ENCODE measurements around the gene NDUFB5. TPM values are rescaled to one million over a fixed set of nuclear protein-coding genes. Genes with fewer than 3 reads are reported as not detected.

Gene NDUFB5
- total and polyA plus RNA-seq, 10 of the 15 experiments (the other 5 are each of a cell fraction or from before 2014, with no cell fraction given), result 82.0 to 320 (median 126) TPM

- no peak for TF ChIP-seq REST (IDR thresholded peaks at IDR 0.05; ENCODE audit: low read depth, low read length)
- TF ChIP-seq CHD4 (IDR thresholded peaks at IDR 0.05), result no peak
- no peak for TF ChIP-seq MEF2A (IDR thresholded peaks at IDR 0.05; ENCODE audit: insufficient read depth, low read depth, low read length)
These were observed 65.7 kb downstream of the NDUFB5 start (continued) for GRCh38 chr3:179670311-179670710.

DNA sequence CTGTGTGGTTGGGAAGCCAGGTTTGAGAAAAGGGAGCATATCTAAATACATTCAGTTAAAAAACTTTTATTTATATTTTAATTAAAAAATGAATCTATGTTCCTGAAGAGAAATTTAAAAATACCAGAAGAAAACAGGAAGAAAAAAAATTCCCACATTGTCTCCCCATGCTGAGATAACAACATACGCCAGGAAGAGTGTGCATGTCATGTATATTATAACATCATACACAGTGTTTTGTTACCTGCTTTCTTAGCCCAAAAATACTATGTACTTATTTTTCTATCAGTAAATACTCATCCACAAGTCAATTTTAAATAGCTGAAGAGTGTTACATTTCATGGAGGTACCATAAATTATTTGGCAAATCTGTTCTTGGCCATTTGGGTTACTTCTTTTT, 66.7 kb downstream of the NDUFB5 start:
- no peak overlapping the region for H3K9ac ChIP-seq (ENCODE audit: control insufficient read depth, insufficient read depth, low read length)
- no TSS peak for BruUV-seq (replicated peaks)
- ChIA-PET CTCF (interaction anchor here (0.9 kb wide), 1 partner anchor 24 kb away, joined by 3 read pairs; no protein-coding TSS in a partner anchor), POLR2A (no interaction called here), RAD21 (ENCODE audit: unreplicated experiment) (no interaction called here), SMC1A (ENCODE audit: uncharacterized antibody, unreplicated experiment) (interaction anchor here (1.3 to 1.6 kb wide), 2 partner anchors 9 to 13 kb away, joined by 4 to 5 read pairs; no protein-coding TSS in a partner anchor)
- 88% methylated on average over 1 of the region's 1 CpG for WGBS (ENCODE audit: insufficient coverage, insufficient replicate concordance, low lambda C conversion rate, missing lambda C conversion rate)
- H3K27me3 ChIP-seq (replicated peaks in 1 of 2; ENCODE audit: control insufficient read depth in 2 of 2, insufficient read depth in 2 of 2, low read length in 1 of 2), result no peaks in the 10 kb centered on the region
- intact Hi-C loops (cut with micrococcal nuclease; ENCODE audit: unreplicated experiment) (no loop called here), in situ Hi-C loops (cut with MboI) (no loop called here)
- no peaks in the 10 kb centered on the region; a peak in 1 of 4 replicates for H3K36me3 ChIP-seq (ENCODE audit: control insufficient read depth in 2 of 2, insufficient read depth in 2 of 2, low read length in 1 of 2)
- FAIRE-seq, result no peak
- no peaks in the 10 kb centered on the region for H3K4me1 ChIP-seq (ENCODE audit: control insufficient read depth, insufficient read depth, low read length)
- no peaks in the 10 kb centered on the region for H4K20me1 ChIP-seq (ENCODE audit: control insufficient read depth, insufficient read depth)
- DNase-seq (ENCODE audit: low read depth, low spot score), result no peak
- no peak overlapping the region for H3K4me3 ChIP-seq
- no peak for ATAC-seq
- H2AFZ ChIP-seq (ENCODE audit: control insufficient read depth, low read depth, low read length), result no peak overlapping the region
- no peak overlapping the region for H3K27ac ChIP-seq (ENCODE audit: control insufficient read depth, insufficient read depth)
- peaks cover 1% of the 10 kb centered on the region for H3K79me2 ChIP-seq (ENCODE audit: control insufficient read depth, insufficient read depth, low read length)
- H3K4me2 ChIP-seq (ENCODE audit: control insufficient read depth, insufficient read depth), result no peak overlapping the region
- H3K9me3 ChIP-seq (replicated peaks; ENCODE audit: control insufficient read depth, insufficient read depth, low read length), result no peaks in the 10 kb centered on the region
- TF ChIP-seq NFYA (IDR thresholded peaks at IDR 0.05; ENCODE audit: borderline replicate concordance, low read depth, low read length) (no peak), BACH1 (IDR thresholded peaks at IDR 0.05; ENCODE audit: borderline replicate concordance) (no peak), ZNF217 (IDR thresholded peaks at IDR 0.05) (no peak), MEF2B (IDR thresholded peaks at IDR 0.05; ENCODE audit: partially characterized antibody, poor library complexity, severe bottlenecking) (no peak), YBX1 (IDR thresholded peaks at IDR 0.05) (no peak), ESRRA (IDR thresholded peaks at IDR 0.05; ENCODE audit: low read length) (no peak), GATAD2B (conservative IDR thresholded peaks at IDR 0.05; ENCODE audit: low read depth) (no peak), CBX3 (IDR thresholded peaks at IDR 0.05; ENCODE audit: borderline replicate concordance, low read depth) (no peak), BCL11A (IDR thresholded peaks at IDR 0.05; ENCODE audit: low read depth, low read length) (no peak), FOXK2 (IDR thresholded peaks at IDR 0.05) (no peak), ZSCAN29 (IDR thresholded peaks at IDR 0.05) (no peak)
- TF ChIP-seq, protein P1, sequence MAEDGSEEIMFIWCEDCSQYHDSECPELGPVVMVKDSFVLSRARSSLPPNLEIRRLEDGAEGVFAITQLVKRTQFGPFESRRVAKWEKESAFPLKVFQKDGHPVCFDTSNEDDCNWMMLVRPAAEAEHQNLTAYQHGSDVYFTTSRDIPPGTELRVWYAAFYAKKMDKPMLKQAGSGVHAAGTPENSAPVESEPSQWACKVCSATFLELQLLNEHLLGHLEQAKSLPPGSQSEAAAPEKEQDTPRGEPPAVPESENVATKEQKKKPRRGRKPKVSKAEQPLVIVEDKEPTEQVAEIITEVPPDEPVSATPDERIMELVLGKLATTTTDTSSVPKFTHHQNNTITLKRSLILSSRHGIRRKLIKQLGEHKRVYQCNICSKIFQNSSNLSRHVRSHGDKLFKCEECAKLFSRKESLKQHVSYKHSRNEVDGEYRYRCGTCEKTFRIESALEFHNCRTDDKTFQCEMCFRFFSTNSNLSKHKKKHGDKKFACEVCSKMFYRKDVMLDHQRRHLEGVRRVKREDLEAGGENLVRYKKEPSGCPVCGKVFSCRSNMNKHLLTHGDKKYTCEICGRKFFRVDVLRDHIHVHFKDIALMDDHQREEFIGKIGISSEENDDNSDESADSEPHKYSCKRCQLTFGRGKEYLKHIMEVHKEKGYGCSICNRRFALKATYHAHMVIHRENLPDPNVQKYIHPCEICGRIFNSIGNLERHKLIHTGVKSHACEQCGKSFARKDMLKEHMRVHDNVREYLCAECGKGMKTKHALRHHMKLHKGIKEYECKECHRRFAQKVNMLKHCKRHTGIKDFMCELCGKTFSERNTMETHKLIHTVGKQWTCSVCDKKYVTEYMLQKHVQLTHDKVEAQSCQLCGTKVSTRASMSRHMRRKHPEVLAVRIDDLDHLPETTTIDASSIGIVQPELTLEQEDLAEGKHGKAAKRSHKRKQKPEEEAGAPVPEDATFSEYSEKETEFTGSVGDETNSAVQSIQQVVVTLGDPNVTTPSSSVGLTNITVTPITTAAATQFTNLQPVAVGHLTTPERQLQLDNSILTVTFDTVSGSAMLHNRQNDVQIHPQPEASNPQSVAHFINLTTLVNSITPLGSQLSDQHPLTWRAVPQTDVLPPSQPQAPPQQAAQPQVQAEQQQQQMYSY (CRISPR knock-in tag; IDR thresholded peaks at IDR 0.05), result no peak
